Measurements from ENCODE around the gene DSP.

DNA sequence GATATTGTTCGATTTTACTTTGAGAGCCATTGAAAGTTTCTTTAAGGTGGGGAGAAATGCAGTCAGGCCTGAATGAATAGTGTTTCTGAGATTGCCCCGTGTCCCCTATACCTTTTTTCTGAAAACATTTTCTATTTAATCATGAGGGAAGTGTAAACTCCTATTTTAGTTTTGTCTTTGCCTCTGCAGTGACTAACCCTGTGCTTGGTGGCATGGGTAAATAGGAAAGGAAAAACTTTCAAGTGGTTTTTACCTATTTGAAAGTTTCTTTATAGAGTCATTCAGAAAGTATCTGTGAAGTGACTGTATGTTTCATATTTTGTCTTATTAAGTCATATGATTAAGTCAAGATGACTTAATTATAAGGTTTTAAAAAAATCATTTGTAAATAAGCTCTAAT is 63.0 kb downstream of the DSP start:
- TF ChIP-seq EZH2phosphoT487 (IDR thresholded peaks at IDR 0.05; ENCODE audit: insufficient read depth, low read depth) (no peak), EZH2 (IDR thresholded peaks at IDR 0.05; ENCODE audit: insufficient read depth, poor library complexity, severe bottlenecking) (no peak)
